Stimulated activated CD8-positive, alpha-beta memory T cell treated with anti-CD3 and anti-CD28 coated beads, Interleukin-7, amount 100 ng/mL, for 4 hours (primary cell): ENCODE measurements around the gene MIDN.
"Not testable (repeated sequence)": the region's sequence is repeated elsewhere in the genome, so short reads cannot be mapped to it uniquely, and the experiment has no call there.

Experiments
- DNase-seq, 2 donors: peaks; one replicate each; pipeline ENCODE4 v3.0.0-alpha.2; 2020; ENCODE audit warnings: low read depth in 2 of 2

The MIDN gene

GRCh38 chr19:1246265-1247087, 1.9 kb upstream of the MIDN start:
- DNase-seq = not testable (repeated sequence)

GRCh38 chr19:1247748-1248138, 640 bp upstream of the MIDN start:
- DNase-seq = no peak

GRCh38 chr19:1248786-1249297, 459 bp downstream of the MIDN start:
- peak; percentile 65 to 84 for DNase-seq

DNA sequence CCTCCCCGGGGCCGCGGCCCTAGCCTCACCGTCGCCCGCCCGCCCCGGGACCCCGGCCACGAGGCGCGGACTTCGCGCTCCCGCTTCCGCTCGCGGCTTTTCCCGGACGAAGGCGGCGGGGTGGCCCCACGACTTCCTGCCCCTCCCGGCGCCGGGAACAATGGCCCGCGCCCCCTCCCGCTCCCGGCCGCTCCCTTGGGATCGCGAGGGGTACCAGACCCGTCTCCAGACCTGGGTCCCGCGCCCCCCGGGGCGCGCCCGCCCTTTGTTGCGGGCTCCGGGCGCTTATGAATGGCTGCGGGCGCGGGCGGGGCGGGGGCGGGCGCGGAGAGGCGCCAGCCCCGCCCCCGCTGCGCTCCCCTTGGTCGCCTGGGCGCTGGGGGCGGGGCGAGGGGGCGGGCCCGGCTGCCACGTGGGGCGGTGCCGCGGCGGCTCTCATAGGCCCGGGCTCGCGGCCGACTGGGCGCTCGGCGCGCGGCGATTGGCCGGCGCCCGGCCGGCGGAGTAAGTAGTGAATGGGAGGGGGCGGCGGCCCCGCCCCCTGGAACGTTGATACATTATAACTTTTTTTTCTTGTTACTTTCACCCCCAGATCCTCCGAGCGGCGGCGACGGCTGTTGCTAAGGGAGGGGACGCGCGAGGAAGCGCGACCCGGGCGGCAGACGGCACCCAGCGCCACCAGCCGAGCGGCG, 1.1 kb downstream of the MIDN start:
- DNase-seq = peak; percentile 82 to 96

DNA sequence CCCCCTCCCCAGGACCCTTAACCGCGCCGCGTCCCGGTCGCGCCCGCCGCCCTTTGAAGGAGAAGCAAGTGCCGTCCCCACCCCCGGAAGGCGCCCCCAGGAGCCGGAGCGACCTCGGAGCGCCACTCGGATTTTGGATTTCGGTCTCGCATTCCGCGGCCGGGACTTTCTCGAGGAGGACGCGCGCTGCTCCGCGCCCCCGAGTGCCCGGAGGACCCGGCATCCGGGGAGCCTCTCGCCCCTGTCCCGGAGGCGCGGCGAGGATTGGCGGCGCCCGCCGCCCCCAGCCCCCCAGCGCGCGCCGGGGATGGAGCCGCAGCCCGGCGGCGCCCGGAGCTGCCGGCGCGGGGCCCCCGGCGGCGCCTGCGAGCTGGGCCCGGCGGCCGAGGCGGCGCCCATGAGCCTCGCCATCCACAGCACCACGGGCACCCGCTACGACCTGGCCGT, 1.6 kb downstream of the MIDN start:
- no peak for DNase-seq

DNA sequence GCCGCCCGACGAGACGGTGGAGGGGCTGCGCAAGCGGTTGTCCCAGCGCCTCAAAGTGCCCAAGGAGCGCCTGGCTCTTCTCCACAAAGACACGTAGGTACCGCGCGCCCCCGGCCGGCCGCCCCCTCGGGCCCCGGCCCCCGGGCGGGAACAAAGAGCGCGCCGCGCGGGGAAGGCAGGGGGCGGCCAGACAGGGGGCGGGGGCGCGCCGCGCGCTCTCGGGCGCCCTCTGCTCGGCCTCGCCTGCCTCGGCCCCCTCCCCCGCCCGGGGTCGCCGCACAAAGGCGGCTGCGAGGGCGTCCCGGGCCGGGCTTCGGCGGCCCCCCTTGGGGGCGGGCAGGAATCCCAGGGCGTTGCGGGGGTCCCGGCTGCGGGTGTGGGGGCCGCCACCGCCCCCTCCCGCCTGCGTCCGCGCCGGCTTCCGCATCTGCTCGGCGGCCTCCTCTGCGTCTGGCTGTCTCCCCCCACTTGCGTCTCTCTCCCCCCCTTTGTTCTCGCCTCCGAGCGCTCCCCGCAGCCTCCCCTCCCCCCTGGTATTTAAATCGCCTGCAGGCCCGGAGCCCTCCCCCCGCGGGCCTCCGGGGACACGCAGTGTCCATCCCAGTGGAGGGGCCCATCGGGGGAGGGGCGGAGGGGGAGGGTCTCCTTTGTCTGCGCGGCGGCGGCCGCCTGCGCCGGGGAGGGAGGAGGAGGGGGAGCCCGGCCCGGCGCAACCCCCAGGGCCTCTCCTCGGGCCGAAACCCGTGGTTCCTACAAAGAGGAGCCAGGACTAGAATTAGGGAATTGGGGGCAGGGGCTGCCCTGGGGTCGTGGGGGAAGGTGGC, 2.3 kb downstream of the MIDN start:
- peak in 1 of 2 donors; percentile 70 for DNase-seq

- peak in 1 of 2 donors; percentile 64 for DNase-seq
Measured at GRCh38 chr19:1251330-1252220, 3.2 kb downstream of the MIDN start.

DNA sequence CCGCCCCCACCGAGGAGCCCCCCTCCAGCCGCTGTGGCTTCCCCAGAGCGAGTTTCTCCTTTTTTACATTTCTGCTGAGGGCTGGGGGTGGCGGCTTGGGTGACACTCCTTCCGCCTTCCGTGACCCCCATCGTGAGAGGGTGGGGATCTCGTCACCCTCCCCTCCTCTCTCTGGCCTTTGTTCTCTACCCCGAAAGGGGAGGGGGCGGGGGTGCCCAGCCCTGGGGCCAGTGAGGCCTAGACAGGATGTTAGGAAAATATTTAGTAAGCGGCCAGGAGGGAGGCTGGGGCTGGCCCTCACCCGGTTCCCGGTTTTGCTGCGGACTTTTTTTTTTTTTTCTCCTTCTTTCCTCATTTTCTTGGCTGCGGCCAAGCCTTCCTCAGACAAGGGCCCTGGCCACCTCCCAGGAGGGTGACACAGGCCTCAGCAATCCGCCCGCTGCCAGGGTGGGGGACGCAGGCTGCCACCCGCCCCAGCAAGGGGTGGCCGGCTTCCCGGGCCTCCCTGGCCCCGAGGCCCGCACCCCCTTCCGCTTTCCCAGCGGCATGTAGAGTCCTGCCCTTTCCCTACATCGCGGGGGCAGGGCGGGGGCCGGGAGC, 3.9 kb downstream of the MIDN start:
- peak; percentile 54 to 65 for DNase-seq

DNA sequence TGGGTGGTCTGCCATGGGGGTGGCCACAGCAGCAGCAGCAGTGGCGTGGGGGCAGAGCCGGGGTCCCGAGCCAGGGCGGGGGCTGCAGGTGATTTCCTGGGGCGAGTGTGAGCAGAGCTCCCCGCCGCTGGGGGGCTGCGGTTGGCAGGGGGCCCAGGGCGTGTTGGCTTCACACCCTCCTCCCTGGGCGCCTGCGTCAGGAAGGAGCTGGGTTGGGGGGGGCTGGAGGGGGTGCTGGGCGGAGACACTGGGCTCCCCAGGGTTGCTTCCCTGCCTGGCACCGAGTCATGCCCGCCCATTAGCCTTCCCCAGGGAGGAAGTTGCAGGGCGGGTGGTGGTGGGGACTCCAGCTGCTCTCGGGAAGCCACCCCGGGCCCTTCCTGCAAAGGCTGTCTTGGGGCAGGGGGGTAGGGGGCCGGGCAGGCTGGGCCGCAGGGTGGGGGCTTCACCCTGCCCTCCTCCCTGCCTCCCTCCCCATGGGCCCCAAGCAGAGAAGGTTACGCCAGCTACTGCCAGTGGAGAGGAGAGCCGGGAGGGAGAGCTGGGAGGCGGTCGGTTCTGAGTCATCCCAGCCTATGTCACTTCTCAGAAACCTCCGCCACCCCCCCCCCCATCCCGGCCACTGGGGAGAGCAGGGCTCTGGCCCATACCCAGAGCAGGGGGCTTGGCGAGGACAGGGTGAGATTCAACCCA, 4.6 kb downstream of the MIDN start:
- DNase-seq = peak; percentile 54 to 75

DNA sequence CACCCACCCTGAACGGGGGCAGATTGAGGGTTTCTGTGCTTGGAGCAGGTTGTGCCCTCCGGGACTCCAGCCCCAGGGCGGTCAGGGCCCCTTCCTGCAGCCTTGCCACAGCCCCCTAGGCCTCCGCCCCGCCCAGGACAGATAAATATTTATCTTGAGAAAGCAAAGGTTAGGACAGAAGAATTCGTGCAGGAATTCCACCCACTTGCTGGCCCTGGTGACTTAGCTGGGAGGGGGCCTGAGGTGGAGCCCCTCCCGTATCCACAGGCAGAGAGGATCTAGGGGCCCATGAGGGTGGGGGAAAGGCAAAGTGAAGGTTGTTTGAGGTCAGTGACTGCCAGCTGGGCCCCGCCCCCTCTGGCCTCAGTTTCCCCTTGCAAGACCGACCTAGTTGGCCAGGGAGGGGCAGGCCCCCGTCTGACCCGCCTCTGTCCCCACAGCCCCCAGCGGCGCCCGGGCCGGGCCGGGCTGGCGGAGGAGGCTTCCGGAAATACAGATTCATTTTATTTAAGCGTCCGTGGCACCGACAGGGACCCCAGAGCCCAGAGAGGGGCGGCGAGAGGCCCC, 5.2 kb downstream of the MIDN start:
- DNase-seq = no peak

DNA sequence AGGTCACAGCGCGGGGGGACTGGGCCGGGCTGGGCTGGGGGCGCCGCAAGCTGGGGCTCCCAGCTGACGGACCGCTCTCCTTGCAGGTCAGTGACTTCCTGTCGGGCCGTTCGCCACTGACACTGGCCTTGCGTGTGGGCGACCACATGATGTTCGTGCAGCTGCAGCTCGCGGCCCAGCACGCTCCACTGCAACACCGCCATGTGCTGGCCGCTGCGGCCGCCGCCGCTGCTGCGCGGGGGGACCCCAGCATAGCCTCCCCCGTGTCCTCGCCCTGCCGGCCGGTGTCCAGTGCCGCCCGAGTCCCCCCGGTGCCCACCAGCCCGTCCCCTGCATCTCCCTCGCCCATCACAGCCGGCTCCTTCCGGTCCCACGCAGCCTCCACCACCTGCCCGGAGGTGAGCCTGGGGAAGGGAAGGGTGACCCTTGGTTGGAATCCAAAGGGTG, 5.7 kb downstream of the MIDN start:
- DNase-seq = no peak

GRCh38 chr19:1254530-1255185, 6.3 kb downstream of the MIDN start:
- DNase-seq = no peak

- no peak for DNase-seq
Measured at GRCh38 chr19:1255186-1256161, 7.1 kb downstream of the MIDN start.

DNA sequence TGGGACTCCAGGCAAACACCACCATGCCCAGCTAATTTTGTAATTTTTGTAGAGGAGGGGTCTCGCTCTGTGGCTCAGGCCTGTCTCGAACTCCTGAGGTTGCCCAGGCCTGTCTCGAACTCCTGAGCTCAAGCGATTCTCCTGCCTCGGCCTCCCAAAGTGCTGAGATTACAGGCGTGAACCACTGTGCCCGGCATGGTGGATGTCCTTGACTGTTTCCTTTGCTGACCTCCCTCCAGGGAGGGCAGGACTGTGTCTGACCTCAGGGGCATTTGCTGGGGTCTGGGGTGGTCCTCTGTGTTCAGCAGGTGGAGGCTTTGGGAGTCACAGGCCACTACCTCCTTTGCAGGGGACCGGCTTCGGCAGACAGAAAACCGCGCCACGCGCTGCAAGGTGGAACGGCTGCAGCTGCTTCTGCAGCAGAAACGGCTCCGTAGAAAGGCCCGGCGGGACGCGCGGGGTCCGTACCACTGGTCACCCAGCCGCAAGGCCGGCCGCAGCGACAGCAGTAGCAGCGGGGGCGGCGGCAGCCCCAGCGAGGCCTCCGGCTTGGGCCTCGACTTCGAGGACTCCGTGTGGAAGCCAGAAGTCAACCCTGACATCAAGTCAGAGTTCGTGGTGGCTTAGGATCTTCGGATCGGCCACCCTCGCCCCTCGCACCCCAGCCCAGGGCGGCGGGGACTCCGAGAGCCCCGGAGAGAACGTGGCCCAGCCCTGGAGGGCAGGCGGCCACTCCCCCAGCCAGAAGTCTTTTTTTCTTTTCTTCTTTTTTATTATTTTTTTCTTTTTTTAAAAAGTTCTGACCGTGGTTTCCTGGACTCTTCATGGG, 8.5 kb downstream of the MIDN start:
- DNase-seq = no peak

GRCh38 chr19:1257475-1258162, 9.2 kb downstream of the MIDN start:
- no peak for DNase-seq

- DNase-seq = no peak
Measured at GRCh38 chr19:1258163-1258492, 9.7 kb downstream of the MIDN start.
